GM21737 (cell line): Measurements from ENCODE around the gene SYT7.
A peak's percentile ranks its signal among the peaks of the same experiment; 100 is the strongest.

Source experiments
- ATAC-seq: cut with Tn5 transposase; IDR thresholded peaks from one replicate; pipeline ENCODE4 v1.9.1; 2021; ENCODE audit warnings: mild to moderate bottlenecking, moderate library complexity; ENCODE audit not compliant: unreplicated experiment

The SYT7 gene

GRCh38 chr11:61522881-61523280, 58.0 kb downstream of the SYT7 start:
- no peak for ATAC-seq

GRCh38 chr11:61518032-61518795, 62.7 kb downstream of the SYT7 start:
- no peak for ATAC-seq

GRCh38 chr11:61516675-61517572, 64.0 kb downstream of the SYT7 start:
- no peak for ATAC-seq

GRCh38 chr11:61516191-61516590, 64.7 kb downstream of the SYT7 start:
- no peak for ATAC-seq

GRCh38 chr11:61515686-61516085, 65.2 kb downstream of the SYT7 start:
- no peak for ATAC-seq

- no peak for ATAC-seq
These were observed 66.6 kb downstream of the SYT7 start for GRCh38 chr11:61514050-61514917.

GRCh38 chr11:61513143-61513765, 67.6 kb downstream of the SYT7 start:
- no peak for ATAC-seq

- no peak for ATAC-seq
These were observed 68.4 kb downstream of the SYT7 start for GRCh38 chr11:61512435-61512834.

- no peak for ATAC-seq
These were observed 69.5 kb downstream of the SYT7 start for GRCh38 chr11:61511383-61511782.

- no peak for ATAC-seq
These were observed 69.9 kb downstream of the SYT7 start for GRCh38 chr11:61510974-61511373.

GRCh38 chr11:61510166-61510919, 70.5 kb downstream of the SYT7 start:
- ATAC-seq = no peak

- peak; percentile 80 for ATAC-seq
These were observed 71.5 kb downstream of the SYT7 start for GRCh38 chr11:61509043-61510029.

GRCh38 chr11:61507962-61508861, 72.7 kb downstream of the SYT7 start, which contains the start of gene LRRC10B:
LRRC10B (plus strand) TSS chr11:61508749; CDS start chr11:61508999, 250 bp downstream.
- ATAC-seq = no peak

- ATAC-seq = no peak
These were observed 73.7 kb downstream of the SYT7 start for GRCh38 chr11:61507012-61507768.

- ATAC-seq = no peak
These were observed 75.2 kb downstream of the SYT7 start for GRCh38 chr11:61505640-61506155.

- ATAC-seq = no peak
These were observed 75.8 kb downstream of the SYT7 start for GRCh38 chr11:61505106-61505505.
